ENCODE results near the gene OGDHL. TPM values are rescaled to one million over a fixed set of nuclear protein-coding genes. Genes with fewer than 3 reads are reported as not detected.

The OGDHL gene
- under 0.01 and 0.32 TPM in 2 replicates for total RNA-seq

DNA sequence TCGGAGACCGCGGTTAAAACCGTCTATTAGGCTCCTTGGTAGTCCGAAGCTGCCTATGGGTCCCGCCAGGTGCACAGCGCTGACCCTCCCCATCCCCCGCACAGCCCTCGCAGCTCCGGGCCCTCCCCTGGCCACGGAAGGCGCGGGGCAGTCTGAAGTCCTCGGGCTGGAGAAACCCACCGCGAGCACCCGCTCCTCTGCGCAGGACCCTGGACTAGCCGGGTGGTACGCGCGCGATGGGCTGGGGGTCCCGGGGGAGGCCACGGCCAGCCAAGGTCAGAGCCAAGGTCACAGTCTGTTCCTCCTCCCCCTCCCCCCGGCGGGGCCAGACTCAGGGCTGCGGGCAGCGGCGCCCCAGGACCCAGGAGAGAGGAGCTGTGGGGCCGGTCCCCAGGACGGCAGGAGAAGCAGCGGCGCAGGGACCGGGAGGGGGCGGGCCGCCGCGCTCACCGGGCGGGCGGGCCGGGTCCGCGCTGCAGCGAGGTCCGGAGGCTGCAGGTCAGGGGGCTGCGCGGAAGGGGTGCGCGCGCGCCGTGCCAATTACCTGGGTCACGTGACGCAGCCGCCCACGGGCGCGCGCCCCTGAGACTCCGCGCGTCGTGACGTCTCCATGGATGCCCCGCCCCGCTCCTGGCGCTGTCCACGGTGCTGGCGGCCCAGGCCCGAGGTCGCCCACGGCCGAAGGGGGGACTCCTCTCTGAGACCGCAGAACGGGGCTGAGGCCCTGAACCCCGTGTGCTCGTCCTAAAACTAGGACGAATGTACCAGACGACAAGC lies at the start of gene OGDHL:
TSS of gene OGDHL (minus strand) at position 535 of the 777 bp plus-strand sequence. CDS start 3,731 bp downstream, outside the sequence.
- TF ChIP-seq, protein P1, sequence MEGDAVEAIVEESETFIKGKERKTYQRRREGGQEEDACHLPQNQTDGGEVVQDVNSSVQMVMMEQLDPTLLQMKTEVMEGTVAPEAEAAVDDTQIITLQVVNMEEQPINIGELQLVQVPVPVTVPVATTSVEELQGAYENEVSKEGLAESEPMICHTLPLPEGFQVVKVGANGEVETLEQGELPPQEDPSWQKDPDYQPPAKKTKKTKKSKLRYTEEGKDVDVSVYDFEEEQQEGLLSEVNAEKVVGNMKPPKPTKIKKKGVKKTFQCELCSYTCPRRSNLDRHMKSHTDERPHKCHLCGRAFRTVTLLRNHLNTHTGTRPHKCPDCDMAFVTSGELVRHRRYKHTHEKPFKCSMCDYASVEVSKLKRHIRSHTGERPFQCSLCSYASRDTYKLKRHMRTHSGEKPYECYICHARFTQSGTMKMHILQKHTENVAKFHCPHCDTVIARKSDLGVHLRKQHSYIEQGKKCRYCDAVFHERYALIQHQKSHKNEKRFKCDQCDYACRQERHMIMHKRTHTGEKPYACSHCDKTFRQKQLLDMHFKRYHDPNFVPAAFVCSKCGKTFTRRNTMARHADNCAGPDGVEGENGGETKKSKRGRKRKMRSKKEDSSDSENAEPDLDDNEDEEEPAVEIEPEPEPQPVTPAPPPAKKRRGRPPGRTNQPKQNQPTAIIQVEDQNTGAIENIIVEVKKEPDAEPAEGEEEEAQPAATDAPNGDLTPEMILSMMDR (IDR thresholded peaks at IDR 0.05; ENCODE audit: insufficient read depth, low read depth, low read length), result no peak
- H3K4me3 ChIP-seq (ENCODE audit: low read depth, low read length), result peak within 1 kb of the TSS; percentile 57
- DNase-seq (ENCODE audit: low read depth), result peak; percentile 42

DNA sequence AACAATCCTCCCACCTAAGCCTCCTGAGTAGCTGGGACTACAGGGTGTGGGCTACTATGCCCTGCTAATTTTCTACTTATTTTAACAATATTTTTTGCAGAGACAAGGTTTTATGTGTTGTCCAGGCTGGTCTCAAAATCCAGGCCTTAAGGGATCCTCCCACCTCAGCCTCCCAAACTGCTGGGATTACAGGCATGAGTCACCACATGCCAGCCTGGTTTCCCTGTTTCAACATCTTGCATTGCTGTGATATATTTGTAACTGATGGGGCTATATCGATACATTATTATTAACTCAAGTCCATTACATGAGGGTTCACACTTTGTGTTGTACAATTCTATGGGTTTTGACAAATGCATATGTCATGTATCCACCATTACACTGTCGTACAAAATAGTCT lies 41.9 kb upstream of the OGDHL start:
- TF ChIP-seq, protein P1 (IDR thresholded peaks at IDR 0.05; ENCODE audit: insufficient read depth, low read depth, low read length), result no peak
- H3K4me3 ChIP-seq (ENCODE audit: low read depth, low read length), result no peak overlapping the region
- DNase-seq (ENCODE audit: low read depth), result no peak

DNA sequence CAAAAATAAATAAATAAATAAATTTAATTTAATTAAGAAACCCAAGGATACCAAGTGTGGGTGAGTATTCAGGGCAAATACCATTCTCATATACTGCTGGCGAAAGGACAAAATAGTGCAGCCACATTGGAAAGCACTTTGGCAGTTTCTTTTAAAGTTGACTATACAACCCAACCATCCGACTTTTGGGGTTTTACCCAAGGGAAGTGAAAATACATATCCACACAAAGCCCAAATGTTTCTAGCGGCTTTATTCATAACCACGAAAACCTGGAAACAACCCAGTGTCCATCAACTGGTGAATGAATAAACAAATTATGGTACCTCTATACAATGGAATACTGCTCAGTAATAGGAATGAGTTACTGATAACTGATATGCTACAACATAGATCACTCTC lies 36.2 kb upstream of the OGDHL start:
- TF ChIP-seq, protein P1 (IDR thresholded peaks at IDR 0.05; ENCODE audit: insufficient read depth, low read depth, low read length), result no peak
- no peak overlapping the region for H3K4me3 ChIP-seq (ENCODE audit: low read depth, low read length)
- no peak for DNase-seq (ENCODE audit: low read depth)

DNA sequence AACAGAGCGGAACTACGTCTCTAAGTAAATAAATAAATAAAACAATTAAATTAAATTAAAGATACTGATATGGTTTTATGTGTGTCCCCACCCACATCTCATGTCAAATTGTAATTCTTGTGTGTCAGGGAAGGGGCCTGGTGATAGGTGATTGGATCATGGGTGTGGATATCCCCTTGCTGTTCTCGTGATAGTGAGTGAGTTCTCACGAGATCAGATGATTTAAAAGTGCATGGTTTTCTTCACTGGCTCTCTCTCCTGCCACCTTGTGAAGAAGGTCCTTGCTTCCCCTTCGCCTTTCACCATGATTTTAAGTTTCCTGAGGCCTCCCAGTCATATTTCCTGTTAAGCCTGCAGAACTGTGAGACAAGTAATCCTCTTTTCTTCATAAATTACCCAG lies 29.0 kb upstream of the OGDHL start:
- no peak overlapping the region for H3K4me3 ChIP-seq (ENCODE audit: low read depth, low read length)
- DNase-seq (ENCODE audit: low read depth), result no peak
- TF ChIP-seq, protein P1 (IDR thresholded peaks at IDR 0.05; ENCODE audit: insufficient read depth, low read depth, low read length), result no peak

DNA sequence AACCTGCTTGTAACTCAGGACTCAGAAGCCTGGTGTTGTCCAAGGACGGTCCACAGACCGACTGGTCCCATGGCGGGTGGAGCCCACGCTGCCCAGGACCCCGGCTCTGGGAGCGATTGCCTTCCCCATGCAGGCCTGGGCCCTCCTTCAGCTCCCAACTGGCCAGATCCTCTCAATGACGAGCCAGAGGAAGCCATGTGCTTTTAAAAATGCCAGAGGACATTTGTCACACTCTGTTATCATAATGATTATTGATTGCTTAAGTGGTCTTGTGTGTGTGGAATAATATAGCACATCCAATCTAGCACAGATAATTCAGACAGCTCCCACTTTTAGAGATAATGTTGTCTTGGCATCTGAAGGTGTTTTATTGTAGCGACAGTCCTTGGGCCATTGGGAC lies 22.6 kb upstream of the OGDHL start:
- DNase-seq (ENCODE audit: low read depth), result no peak
- no peak overlapping the region for H3K4me3 ChIP-seq (ENCODE audit: low read depth, low read length)
- TF ChIP-seq, protein P1 (IDR thresholded peaks at IDR 0.05; ENCODE audit: insufficient read depth, low read depth, low read length), result no peak

DNA sequence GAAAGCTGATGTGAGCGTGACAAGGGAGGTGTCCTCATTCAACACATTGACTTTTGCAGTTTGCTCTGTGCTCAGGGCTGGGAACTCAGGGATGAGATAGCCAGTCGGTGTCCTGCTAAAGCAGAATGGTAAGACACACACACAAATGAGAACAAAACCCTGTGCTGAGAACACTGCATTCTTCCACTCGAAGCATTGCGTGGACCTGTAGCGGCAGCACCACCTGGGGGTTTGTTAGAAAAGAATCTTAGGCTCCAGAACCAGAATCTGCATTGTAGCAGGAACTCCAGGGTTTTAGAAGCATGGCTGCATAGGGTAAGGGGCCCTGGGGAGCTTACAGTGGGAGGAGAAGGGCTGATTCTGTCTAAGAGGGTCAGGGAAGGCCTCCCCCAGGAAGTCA lies 21.5 kb upstream of the OGDHL start:
- no peak overlapping the region for H3K4me3 ChIP-seq (ENCODE audit: low read depth, low read length)
- TF ChIP-seq, protein P1 (IDR thresholded peaks at IDR 0.05; ENCODE audit: insufficient read depth, low read depth, low read length), result no peak
- no peak for DNase-seq (ENCODE audit: low read depth)

Measured in fibroblast of villous mesenchyme (primary cell).